Testis (tissue), 3 donors: ENCODE data around the gene DTNA. TPM values are rescaled to one million over a fixed set of nuclear protein-coding genes. Genes with fewer than 3 reads are reported as not detected.
"Not testable (repeated sequence)": the region's sequence is repeated elsewhere in the genome, so short reads cannot be mapped to it uniquely, and the experiment has no call there.

Experiments used
- DNase-seq: peaks from one replicate; pipeline ENCODE4 v3.0.0-alpha.2; 2019
- H3K27ac ChIP-seq, 2 donors: fragments of 200-600 bp; sonication (generic); one replicate each; pipeline ENCODE4 v1.5.1; 2019
- H3K27me3 ChIP-seq: fragments of 200-600 bp; sonication (generic); one replicate; pipeline ENCODE4 v1.5.1; 2019
- H3K36me3 ChIP-seq: fragments of 200-600 bp; sonication (generic); one replicate; pipeline ENCODE4 v1.5.1; 2017; ENCODE audit warnings: low read depth; ENCODE audit errors: missing control alignments
- H3K4me1 ChIP-seq: fragments of 200-600 bp; sonication (generic); one replicate; pipeline ENCODE4 v1.5.1; 2019
- H3K4me3 ChIP-seq, 2 donors: fragments of 200-600 bp; sonication (generic); one replicate each; pipeline ENCODE4 v1.5.1; 2017 to 2019
- H3K9me3 ChIP-seq: fragments of 200-600 bp; sonication (generic); one replicate; pipeline ENCODE4 v1.5.1; 2017
- POLR2A ChIP-seq: fragments of 450-650 bp; IDR thresholded peaks from one replicate; pipeline ENCODE4 v1.6.1; 2017; ENCODE audit warnings: antibody characterized with exemption, mild to moderate bottlenecking, moderate library complexity
- WGBS, 2 donors: methylation state at CpG; one replicate each; pipeline ENCODE4 v1.1.5; 2018; 5-methylcytosine and 5-hydroxymethylcytosine counted together
- intact Hi-C: fragments of 100-400 bp; cut with DNase I; formaldehyde crosslinking; loops from one replicate; pipeline ENCODE4 v1.15.1; 2023; ENCODE audit warnings: low total_unique reads
- polyA plus RNA-seq: library from polyadenylated mRNA; stranded (reverse); fragments of 350-450 nt; fragmentation: Illumina TruSeq; extraction: RNeasy Lipid Tissue Mini Kit (QIAGEN cat#74804); gene quantifications from one replicate; pipeline ENCODE4 v1.2.3, GENCODE V29; 2014; ENCODE audit warnings: low read depth, low replicate concordance; ENCODE audit not compliant: insufficient read depth
- total RNA-seq, 2 donors: library from RNA; depleted of rRNA; stranded (reverse); fragments of >200 nt; gene quantifications; one replicate each; pipeline ENCODE4 v1.2.3, GENCODE V29; 2016
- TF ChIP-seq, protein P1 (sequence below), 3 experiments: fragments of 450-650 bp in 2 of 3; fragments of 200-600 bp in 1 of 3; sonication (generic) in 1 of 3; IDR thresholded peaks; one replicate each; pipeline ENCODE4 v1.5.1; 2016 to 2019; ENCODE audit warnings: antibody characterized with exemption in 3 of 3, mild to moderate bottlenecking in 2 of 3, moderate library complexity in 1 of 3

DTNA gene
- total and polyA plus RNA-seq, 3 donors from 2014 or later, result 18.9 to 96.0 (median 69.1) TPM

DNA sequence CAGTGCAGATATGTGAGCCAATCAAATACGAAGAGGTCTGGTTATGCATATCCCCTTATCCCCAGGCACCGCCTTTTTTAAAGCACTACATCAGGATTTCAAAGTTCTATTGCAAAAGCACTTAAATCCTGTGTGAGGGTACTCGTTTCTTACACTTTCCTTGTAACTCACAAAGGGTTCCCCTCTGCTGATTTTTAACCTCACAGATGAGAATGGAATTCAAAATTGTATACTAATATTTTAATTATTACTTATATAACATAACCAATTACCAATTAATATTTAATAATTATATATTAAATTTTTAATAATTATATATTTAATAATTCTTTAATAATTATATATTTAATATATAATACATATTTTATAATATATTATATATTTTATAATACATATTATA, 204.9 kb downstream of the DTNA start:
- Histone ChIP-seq H3K4me3 (no peak overlapping the region), H3K27me3 (no peaks in the 10 kb centered on the region), H3K27ac (no peak overlapping the region), H3K36me3 (no peaks in the 10 kb centered on the region), H3K9me3 (no peaks in the 10 kb centered on the region), H3K4me1 (no peaks in the 10 kb centered on the region)
- 70 to 86% methylated on average over 3 of the region's 3 CpGs for WGBS, 2 donors
- TF ChIP-seq POLR2A, result no peak
- TF ChIP-seq, protein P1, sequence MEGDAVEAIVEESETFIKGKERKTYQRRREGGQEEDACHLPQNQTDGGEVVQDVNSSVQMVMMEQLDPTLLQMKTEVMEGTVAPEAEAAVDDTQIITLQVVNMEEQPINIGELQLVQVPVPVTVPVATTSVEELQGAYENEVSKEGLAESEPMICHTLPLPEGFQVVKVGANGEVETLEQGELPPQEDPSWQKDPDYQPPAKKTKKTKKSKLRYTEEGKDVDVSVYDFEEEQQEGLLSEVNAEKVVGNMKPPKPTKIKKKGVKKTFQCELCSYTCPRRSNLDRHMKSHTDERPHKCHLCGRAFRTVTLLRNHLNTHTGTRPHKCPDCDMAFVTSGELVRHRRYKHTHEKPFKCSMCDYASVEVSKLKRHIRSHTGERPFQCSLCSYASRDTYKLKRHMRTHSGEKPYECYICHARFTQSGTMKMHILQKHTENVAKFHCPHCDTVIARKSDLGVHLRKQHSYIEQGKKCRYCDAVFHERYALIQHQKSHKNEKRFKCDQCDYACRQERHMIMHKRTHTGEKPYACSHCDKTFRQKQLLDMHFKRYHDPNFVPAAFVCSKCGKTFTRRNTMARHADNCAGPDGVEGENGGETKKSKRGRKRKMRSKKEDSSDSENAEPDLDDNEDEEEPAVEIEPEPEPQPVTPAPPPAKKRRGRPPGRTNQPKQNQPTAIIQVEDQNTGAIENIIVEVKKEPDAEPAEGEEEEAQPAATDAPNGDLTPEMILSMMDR (IDR thresholded peaks at IDR 0.05), result no peak
- intact Hi-C loops, result no loop called here
- DNase-seq, result no peak

DNA sequence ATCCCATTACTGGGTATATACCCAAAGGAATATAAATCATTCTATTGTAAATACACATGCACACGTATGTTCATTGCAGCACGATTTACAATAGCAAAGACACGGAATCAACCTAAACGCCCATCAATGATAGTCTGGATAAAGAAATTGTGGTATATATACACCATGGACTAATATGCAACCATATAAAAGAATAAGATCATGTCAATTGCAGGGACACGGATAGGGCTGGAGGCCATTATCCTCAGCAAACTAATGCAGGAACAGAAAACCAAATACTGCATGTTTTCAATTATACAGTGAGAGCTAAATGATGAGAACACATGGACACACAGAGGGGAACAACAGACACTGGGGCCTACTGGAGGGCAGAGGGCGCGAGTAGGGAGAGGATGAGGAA, 206.4 kb downstream of the DTNA start:
- 92 to 95% methylated on average over 7 of the region's 7 CpGs for WGBS, 2 donors
- DNase-seq, H3K4me1 ChIP-seq, H3K36me3 ChIP-seq, H3K27ac ChIP-seq, intact Hi-C loops, H3K27me3 ChIP-seq, H3K4me3 ChIP-seq, H3K9me3 ChIP-seq: not testable (repeated sequence)

DNA sequence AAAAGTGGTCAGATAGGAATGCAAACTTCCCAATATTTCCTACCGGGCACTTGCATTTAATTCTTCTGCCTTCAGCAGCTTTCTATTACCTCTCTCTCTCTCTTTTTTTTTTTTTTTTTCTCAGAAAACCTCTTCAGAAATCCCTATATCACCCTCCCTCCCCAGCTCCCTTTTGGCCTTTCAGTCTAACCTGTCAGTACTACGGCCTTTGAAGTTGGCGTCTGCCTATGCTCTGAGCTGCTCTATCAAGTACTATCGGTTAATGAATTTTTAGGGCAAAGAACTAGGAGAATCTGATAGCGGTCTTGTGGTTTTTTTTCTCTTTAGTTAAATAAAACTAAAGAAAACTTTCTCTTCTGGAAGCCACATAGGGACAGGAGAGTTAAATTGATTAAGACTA, 208.8 kb downstream of the DTNA start:
- WGBS, 2 donors, result 33 to 44% methylated on average over 5 of the region's 5 CpGs
- intact Hi-C loops, result no loop called here
- Histone ChIP-seq H3K27ac (no peak overlapping the region), H3K9me3 (no peaks in the 10 kb centered on the region), H3K4me3 (no peak overlapping the region), H3K36me3 (no peaks in the 10 kb centered on the region), H3K4me1 (no peaks in the 10 kb centered on the region), H3K27me3 (no peaks in the 10 kb centered on the region)
- TF ChIP-seq, protein P1 (IDR thresholded peaks at IDR 0.05), result no peak
- no peak for TF ChIP-seq POLR2A
- DNase-seq, result no peak

DNA sequence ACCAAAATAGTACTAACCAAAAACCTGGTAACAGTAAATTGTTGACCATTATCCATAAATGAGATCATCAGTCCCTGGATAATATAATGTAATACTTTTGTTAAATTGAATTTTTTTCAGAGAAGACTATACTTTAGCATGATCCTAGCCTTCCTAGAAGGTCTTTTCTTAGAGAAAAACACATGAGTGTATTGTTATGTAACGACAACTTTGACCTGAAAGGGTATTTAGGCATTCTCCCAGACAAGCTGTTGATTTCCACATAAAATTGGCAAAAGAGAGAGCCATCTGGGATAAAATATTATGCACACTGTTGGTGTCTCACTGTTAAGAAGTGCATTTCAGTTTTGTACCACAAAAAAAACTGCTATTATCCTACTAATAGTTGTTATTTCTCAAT, 211.1 kb downstream of the DTNA start:
- H3K36me3 ChIP-seq, result no peaks in the 10 kb centered on the region
- H3K4me1 ChIP-seq, result no peaks in the 10 kb centered on the region
- intact Hi-C loops, result no loop called here
- 80 to 85% methylated on average over 1 of the region's 1 CpG for WGBS, 2 donors
- H3K9me3 ChIP-seq, result no peaks in the 10 kb centered on the region
- DNase-seq, result no peak
- no peak overlapping the region for H3K27ac ChIP-seq
- no peaks in the 10 kb centered on the region for H3K27me3 ChIP-seq
- H3K4me3 ChIP-seq, result no peak overlapping the region
- no peak for TF ChIP-seq POLR2A
- TF ChIP-seq, protein P1 (IDR thresholded peaks at IDR 0.05), result no peak

DNA sequence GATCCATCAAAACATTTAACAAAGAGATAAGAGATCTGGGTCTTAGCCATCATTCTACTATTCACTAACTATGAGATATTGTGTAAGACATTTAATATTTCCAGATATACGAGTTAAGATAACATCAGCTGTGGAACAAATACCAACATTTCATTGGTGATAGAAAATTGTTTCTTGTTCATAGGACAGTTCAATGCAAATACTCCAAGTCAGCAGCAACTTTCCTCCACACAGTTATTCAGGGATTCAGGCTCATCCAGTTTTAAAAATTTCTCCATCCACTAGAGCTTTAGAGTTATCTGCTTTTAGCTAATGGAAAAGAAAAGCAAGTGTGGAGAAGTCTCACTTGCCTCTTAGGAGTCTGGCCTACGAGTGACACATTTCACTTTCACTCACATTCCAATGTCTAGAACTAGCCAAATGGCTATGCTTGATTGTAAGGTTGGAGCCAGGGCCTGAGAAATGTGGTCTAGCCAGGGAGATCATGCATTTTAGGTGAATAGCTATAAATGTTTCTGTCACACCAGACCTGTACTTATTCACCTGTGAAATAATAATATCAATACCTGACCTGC, 211.8 kb downstream of the DTNA start:
- Histone ChIP-seq H3K27me3 (no peaks in the 10 kb centered on the region), H3K4me3 (no peak overlapping the region), H3K9me3 (no peaks in the 10 kb centered on the region), H3K36me3 (no peaks in the 10 kb centered on the region), H3K4me1 (no peaks in the 10 kb centered on the region), H3K27ac (no peak overlapping the region)
- WGBS, 2 donors, result 74 to 78% methylated on average over 2 of the region's 2 CpGs
- TF ChIP-seq, protein P1 (IDR thresholded peaks at IDR 0.05), result no peak
- TF ChIP-seq POLR2A, result no peak
- no peak for DNase-seq
- intact Hi-C loops, result no loop called here

DNA sequence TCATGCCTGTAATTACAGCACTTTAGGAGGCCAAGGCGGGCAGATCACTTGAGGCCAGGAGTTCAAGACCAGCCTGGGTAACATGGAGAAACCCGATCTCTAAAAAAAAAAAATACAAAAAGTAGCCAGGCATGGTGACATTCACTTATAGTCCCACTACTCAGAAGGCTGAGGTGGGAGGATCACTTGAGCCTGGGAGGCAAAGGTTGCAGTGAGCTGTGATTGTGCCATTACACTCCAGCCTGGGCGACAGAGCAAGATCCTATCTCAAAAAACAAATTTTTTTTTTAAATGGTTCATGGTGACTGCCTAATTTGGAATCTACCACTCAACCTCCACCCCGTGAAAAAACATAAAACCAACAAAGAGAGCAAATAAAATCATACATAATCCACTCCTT, 212.5 kb downstream of the DTNA start:
- H3K27ac ChIP-seq, H3K27me3 ChIP-seq, H3K36me3 ChIP-seq, H3K9me3 ChIP-seq, H3K4me1 ChIP-seq, DNase-seq, H3K4me3 ChIP-seq, intact Hi-C loops: not testable (repeated sequence)
- WGBS, 2 donors, result 95 to 96% methylated on average over 4 of the region's 4 CpGs
